HG03095 (cell line): ENCODE data around the gene TCTN3.
"Not testable (repeated sequence)": the region's sequence is repeated elsewhere in the genome, so short reads cannot be mapped to it uniquely, and the experiment has no call there.

Source experiments
- ATAC-seq: cut with Tn5 transposase; IDR thresholded peaks from one replicate; pipeline ENCODE4 v1.9.1; 2021; ENCODE audit warnings: moderate library complexity; ENCODE audit not compliant: unreplicated experiment

Gene TCTN3

GRCh38 chr10:95637140-95637539, 56.6 kb downstream of the TCTN3 start:
- ATAC-seq, result no peak

GRCh38 chr10:95635319-95635733, 58.4 kb downstream of the TCTN3 start:
- ATAC-seq, result no peak

GRCh38 chr10:95628786-95629185, 64.9 kb downstream of the TCTN3 start:
- no peak for ATAC-seq

GRCh38 chr10:95626500-95626899, 67.2 kb downstream of the TCTN3 start:
- ATAC-seq, result no peak

GRCh38 chr10:95620415-95620814, 73.3 kb downstream of the TCTN3 start:
- ATAC-seq, result not testable (repeated sequence)

- ATAC-seq, result no peak
Measured at GRCh38 chr10:95618101-95618500, 75.6 kb downstream of the TCTN3 start.

- no peak for ATAC-seq
Measured at GRCh38 chr10:95616446-95616845, 77.3 kb downstream of the TCTN3 start.
